ENCODE data around the gene MAOB. TPM values are rescaled to one million over a fixed set of nuclear protein-coding genes. Genes with fewer than 3 reads are reported as not detected.

The MAOB gene
- total and polyA plus RNA-seq, 2 donors (not counting 1 experiment from before 2014, with no cell fraction given), result 3.8 to 4.6 TPM

DNA sequence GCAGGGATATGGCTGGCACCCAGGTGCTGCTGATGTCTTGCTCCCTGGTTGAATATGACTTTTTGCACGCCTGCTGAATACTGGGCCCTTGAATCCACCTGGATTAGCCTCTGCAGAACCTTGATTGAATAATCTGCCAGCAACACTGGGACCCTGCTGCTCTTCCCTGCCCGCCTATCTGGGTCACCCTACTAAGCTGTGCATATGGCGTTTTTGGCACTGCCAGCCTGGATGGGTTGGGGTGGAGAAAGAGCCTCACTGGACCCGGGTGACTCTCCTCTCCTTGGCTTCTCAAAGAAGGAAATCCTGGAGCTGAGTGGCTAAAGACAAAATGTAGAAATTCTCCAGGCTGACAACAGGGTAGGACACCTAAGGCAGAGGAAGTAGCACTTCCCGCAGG lies 126.2 kb downstream of the MAOB start:
- Histone ChIP-seq H3K9me3 (ENCODE audit: control insufficient read depth, insufficient read depth, low read depth, low read length) (no peaks in the 10 kb centered on the region), H3K79me2 (ENCODE audit: control insufficient read depth, insufficient read depth, low read length) (no peaks in the 10 kb centered on the region), H3K9ac (ENCODE audit: insufficient read depth, low read length) (no peak overlapping the region), H4K20me1 (ENCODE audit: control insufficient read depth, extremely low read depth, insufficient read depth, low read length) (no peaks in the 10 kb centered on the region), H3K27ac (ENCODE audit: insufficient read depth, low read length) (no peak overlapping the region), H3K27me3 (ENCODE audit: control insufficient read depth, insufficient read depth, low read length) (no peaks in the 10 kb centered on the region), H3K36me3 (ENCODE audit: control insufficient read depth, insufficient read depth, low read length) (no peaks in the 10 kb centered on the region), H3K4me1 (ENCODE audit: control insufficient read depth, extremely low read depth, insufficient read depth, low read length) (no peaks in the 10 kb centered on the region), H3K4me3 (replicated peaks in 1 of 4; ENCODE audit: control extremely low read depth in 1 of 4, insufficient read depth in 1 of 4, low read depth in 3 of 4, low read length in 4 of 4) (no peak overlapping the region), H2AFZ (ENCODE audit: low read length) (no peak overlapping the region), H3K4me2 (ENCODE audit: extremely low read depth, insufficient read depth, low read length) (no peak overlapping the region)
- no peak for DNase-seq (ENCODE audit: low read depth in 2 of 2)
- TF ChIP-seq, protein P1, sequence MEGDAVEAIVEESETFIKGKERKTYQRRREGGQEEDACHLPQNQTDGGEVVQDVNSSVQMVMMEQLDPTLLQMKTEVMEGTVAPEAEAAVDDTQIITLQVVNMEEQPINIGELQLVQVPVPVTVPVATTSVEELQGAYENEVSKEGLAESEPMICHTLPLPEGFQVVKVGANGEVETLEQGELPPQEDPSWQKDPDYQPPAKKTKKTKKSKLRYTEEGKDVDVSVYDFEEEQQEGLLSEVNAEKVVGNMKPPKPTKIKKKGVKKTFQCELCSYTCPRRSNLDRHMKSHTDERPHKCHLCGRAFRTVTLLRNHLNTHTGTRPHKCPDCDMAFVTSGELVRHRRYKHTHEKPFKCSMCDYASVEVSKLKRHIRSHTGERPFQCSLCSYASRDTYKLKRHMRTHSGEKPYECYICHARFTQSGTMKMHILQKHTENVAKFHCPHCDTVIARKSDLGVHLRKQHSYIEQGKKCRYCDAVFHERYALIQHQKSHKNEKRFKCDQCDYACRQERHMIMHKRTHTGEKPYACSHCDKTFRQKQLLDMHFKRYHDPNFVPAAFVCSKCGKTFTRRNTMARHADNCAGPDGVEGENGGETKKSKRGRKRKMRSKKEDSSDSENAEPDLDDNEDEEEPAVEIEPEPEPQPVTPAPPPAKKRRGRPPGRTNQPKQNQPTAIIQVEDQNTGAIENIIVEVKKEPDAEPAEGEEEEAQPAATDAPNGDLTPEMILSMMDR (conservative IDR thresholded peaks at IDR 0.05 in 1 of 2, IDR thresholded peaks at IDR 0.05 in 1 of 2; ENCODE audit: low read depth in 1 of 2, low read length in 2 of 2), result no peak
- no peak for TF ChIP-seq EZH2 (IDR thresholded peaks at IDR 0.05; ENCODE audit: low read length, missing control alignments)

DNA sequence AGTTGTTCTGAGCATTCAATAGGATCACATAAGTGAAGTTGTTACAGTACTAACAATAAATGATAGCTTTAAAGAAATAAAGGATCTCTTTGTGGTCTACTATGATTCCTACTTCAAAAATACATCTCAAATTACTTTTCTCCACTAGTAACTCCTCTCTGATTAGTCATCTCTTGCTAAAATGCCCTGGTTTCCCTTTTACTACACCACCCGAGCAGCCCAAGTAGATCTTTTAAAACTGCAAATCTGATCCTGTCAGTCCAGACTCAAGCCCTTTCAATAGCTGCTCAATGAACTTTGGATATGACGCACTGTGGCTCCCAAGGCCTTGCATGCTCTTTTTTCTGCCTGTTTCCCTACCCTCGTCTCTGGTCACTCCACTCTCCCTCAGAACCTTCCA lies 128.6 kb downstream of the MAOB start:
- no peaks in the 10 kb centered on the region for H3K4me1 ChIP-seq (ENCODE audit: control insufficient read depth, extremely low read depth, insufficient read depth, low read length)
- no peak overlapping the region for H3K9ac ChIP-seq (ENCODE audit: insufficient read depth, low read length)
- TF ChIP-seq, protein P1 (conservative IDR thresholded peaks at IDR 0.05 in 1 of 2, IDR thresholded peaks at IDR 0.05 in 1 of 2; ENCODE audit: low read depth in 1 of 2, low read length in 2 of 2), result no peak
- TF ChIP-seq EZH2 (IDR thresholded peaks at IDR 0.05; ENCODE audit: low read length, missing control alignments), result no peak
- H4K20me1 ChIP-seq (ENCODE audit: control insufficient read depth, extremely low read depth, insufficient read depth, low read length), result no peaks in the 10 kb centered on the region
- no peaks in the 10 kb centered on the region for H3K9me3 ChIP-seq (ENCODE audit: control insufficient read depth, insufficient read depth, low read depth, low read length)
- no peaks in the 10 kb centered on the region for H3K36me3 ChIP-seq (ENCODE audit: control insufficient read depth, insufficient read depth, low read length)
- H3K27ac ChIP-seq (ENCODE audit: insufficient read depth, low read length), result no peak overlapping the region
- H3K4me3 ChIP-seq (replicated peaks in 1 of 4; ENCODE audit: control extremely low read depth in 1 of 4, insufficient read depth in 1 of 4, low read depth in 3 of 4, low read length in 4 of 4), result no peak overlapping the region
- no peak overlapping the region for H3K4me2 ChIP-seq (ENCODE audit: extremely low read depth, insufficient read depth, low read length)
- H3K79me2 ChIP-seq (ENCODE audit: control insufficient read depth, insufficient read depth, low read length), result no peaks in the 10 kb centered on the region
- H2AFZ ChIP-seq (ENCODE audit: low read length), result no peak overlapping the region
- peak; percentile 27 to 35 for DNase-seq (ENCODE audit: low read depth in 2 of 2)
- H3K27me3 ChIP-seq (ENCODE audit: control insufficient read depth, insufficient read depth, low read length), result no peaks in the 10 kb centered on the region

GRCh38 chrX:43750248-43750676 lies 132.0 kb downstream of the MAOB start:
- Histone ChIP-seq H3K4me1 (ENCODE audit: control insufficient read depth, extremely low read depth, insufficient read depth, low read length) (no peaks in the 10 kb centered on the region), H3K27ac (ENCODE audit: insufficient read depth, low read length) (no peak overlapping the region), H3K4me2 (ENCODE audit: extremely low read depth, insufficient read depth, low read length) (no peak overlapping the region), H3K9ac (ENCODE audit: insufficient read depth, low read length) (no peak overlapping the region), H3K4me3 (replicated peaks in 1 of 4; ENCODE audit: control extremely low read depth in 1 of 4, insufficient read depth in 1 of 4, low read depth in 3 of 4, low read length in 4 of 4) (no peak overlapping the region), H3K9me3 (ENCODE audit: control insufficient read depth, insufficient read depth, low read depth, low read length) (no peaks in the 10 kb centered on the region), H2AFZ (ENCODE audit: low read length) (no peak overlapping the region), H4K20me1 (ENCODE audit: control insufficient read depth, extremely low read depth, insufficient read depth, low read length) (no peaks in the 10 kb centered on the region), H3K79me2 (ENCODE audit: control insufficient read depth, insufficient read depth, low read length) (no peaks in the 10 kb centered on the region), H3K27me3 (ENCODE audit: control insufficient read depth, insufficient read depth, low read length) (no peaks in the 10 kb centered on the region), H3K36me3 (ENCODE audit: control insufficient read depth, insufficient read depth, low read length) (no peaks in the 10 kb centered on the region)
- DNase-seq (ENCODE audit: low read depth in 2 of 2), result peak; percentile 46 to 69
- no peak for TF ChIP-seq EZH2 (IDR thresholded peaks at IDR 0.05; ENCODE audit: low read length, missing control alignments)
- TF ChIP-seq, protein P1 (conservative IDR thresholded peaks at IDR 0.05 in 1 of 2, IDR thresholded peaks at IDR 0.05 in 1 of 2; ENCODE audit: low read depth in 1 of 2, low read length in 2 of 2), result peak; percentile 35 to 43

Data from fibroblast of lung (primary cell).